SK-N-SH (cell line): ENCODE measurements around the gene SMARCD2.

Experiments used
- CTCF ChIP-seq: fragments of 200-600 bp; sonication (generic); IDR thresholded peaks from 2 replicates; pipeline ENCODE4 v1.6.1; 2017; ENCODE audit warnings: antibody characterized with exemption, mild to moderate bottlenecking, moderate library complexity
- EP300 ChIP-seq, 2 experiments: IDR thresholded peaks; 2 replicates each; pipeline versions ENCODE4 v1.4.0 to v1.6.1; 2012; ENCODE audit warnings: borderline replicate concordance in 1 of 2, low read depth in 1 of 2, low read length in 1 of 2
- FOXJ3 ChIP-seq: sonication (generic); formaldehyde crosslinking; IDR thresholded peaks from 2 replicates; pipeline ENCODE4 v1.5.1; 2020; ENCODE audit warnings: mild to moderate bottlenecking, missing genetic modification reagents
- GABPA ChIP-seq: IDR thresholded peaks from 2 replicates; pipeline ENCODE4 v1.4.0; 2012; ENCODE audit warnings: low read depth, mild to moderate bottlenecking
- MAX ChIP-seq: IDR thresholded peaks from 2 replicates; pipeline ENCODE4 v1.4.0; 2012; ENCODE audit warnings: low read depth
- MXI1 ChIP-seq: IDR thresholded peaks from 2 replicates; pipeline ENCODE4 v1.6.1; 2012; ENCODE audit warnings: mild to moderate bottlenecking, low read depth, low read length, improper control_type of control experiment
- POLR2AphosphoS5 ChIP-seq: IDR thresholded peaks from 2 replicates; pipeline ENCODE4 v1.6.1; 2012; ENCODE audit warnings: low read depth, low read length
- RAD21 ChIP-seq: IDR thresholded peaks from 2 replicates; pipeline ENCODE4 v1.6.1; 2012; ENCODE audit warnings: mild to moderate bottlenecking, low read length
- REST ChIP-seq: IDR thresholded peaks from 2 replicates; pipeline ENCODE4 v1.6.1; 2012; ENCODE audit warnings: mild to moderate bottlenecking, low read depth, low read length, moderate library complexity
- RFX5 ChIP-seq: IDR thresholded peaks from 2 replicates; pipeline ENCODE4 v1.6.1; 2012; ENCODE audit warnings: mild to moderate bottlenecking, improper control_type of control experiment, low read length
- SIN3A ChIP-seq: IDR thresholded peaks from 2 replicates; pipeline ENCODE4 v1.6.1; 2012; ENCODE audit warnings: low read depth, mild to moderate bottlenecking, low read length, moderate library complexity, borderline replicate concordance
- USF2 ChIP-seq: fragments of 150-350 bp; IDR thresholded peaks from 2 replicates; pipeline ENCODE4 v1.6.1; 2017; ENCODE audit warnings: antibody characterized with exemption, low read length, low read depth, borderline replicate concordance
- YY1 ChIP-seq: IDR thresholded peaks from 2 replicates; pipeline ENCODE4 v1.4.0; 2012; ENCODE audit warnings: low read depth, mild to moderate bottlenecking

- no peak for TF ChIP-seq RAD21
- no peak for TF ChIP-seq MAX
- TF ChIP-seq EP300 (IDR thresholded peaks at IDR 0.05; ENCODE audit: borderline replicate concordance in 1 of 2, low read depth in 1 of 2, low read length in 1 of 2) = no peak
- TF ChIP-seq CTCF = no peak
- no peak for TF ChIP-seq POLR2AphosphoS5
- TF ChIP-seq FOXJ3 (CRISPR knock-in tag) = no peak
- no peak for TF ChIP-seq GABPA
- no peak for TF ChIP-seq SIN3A
- TF ChIP-seq REST = no peak
- no peak for TF ChIP-seq USF2
- TF ChIP-seq YY1 = no peak
- TF ChIP-seq RFX5 = no peak
- TF ChIP-seq MXI1 = no peak
These were observed 5.2 kb upstream of the SMARCD2 start for GRCh38 chr17:63847525-63848249.
